B cell (primary cell): ENCODE results near the gene KIF16B.

Experiments used
- EZH2 ChIP-seq: IDR thresholded peaks from 2 replicates; pipeline ENCODE4 v1.6.1; 2012; ENCODE audit warnings: borderline replicate concordance, low read depth, mild to moderate bottlenecking, moderate library complexity, low read length; ENCODE audit not compliant: insufficient read depth, poor library complexity, severe bottlenecking
- TF ChIP-seq, protein P1 (sequence below): fragments of 200-600 bp; IDR thresholded peaks from one replicate; pipeline ENCODE4 v1.8.0; 2022; ENCODE audit warnings: antibody characterized with exemption, mild to moderate bottlenecking

DNA sequence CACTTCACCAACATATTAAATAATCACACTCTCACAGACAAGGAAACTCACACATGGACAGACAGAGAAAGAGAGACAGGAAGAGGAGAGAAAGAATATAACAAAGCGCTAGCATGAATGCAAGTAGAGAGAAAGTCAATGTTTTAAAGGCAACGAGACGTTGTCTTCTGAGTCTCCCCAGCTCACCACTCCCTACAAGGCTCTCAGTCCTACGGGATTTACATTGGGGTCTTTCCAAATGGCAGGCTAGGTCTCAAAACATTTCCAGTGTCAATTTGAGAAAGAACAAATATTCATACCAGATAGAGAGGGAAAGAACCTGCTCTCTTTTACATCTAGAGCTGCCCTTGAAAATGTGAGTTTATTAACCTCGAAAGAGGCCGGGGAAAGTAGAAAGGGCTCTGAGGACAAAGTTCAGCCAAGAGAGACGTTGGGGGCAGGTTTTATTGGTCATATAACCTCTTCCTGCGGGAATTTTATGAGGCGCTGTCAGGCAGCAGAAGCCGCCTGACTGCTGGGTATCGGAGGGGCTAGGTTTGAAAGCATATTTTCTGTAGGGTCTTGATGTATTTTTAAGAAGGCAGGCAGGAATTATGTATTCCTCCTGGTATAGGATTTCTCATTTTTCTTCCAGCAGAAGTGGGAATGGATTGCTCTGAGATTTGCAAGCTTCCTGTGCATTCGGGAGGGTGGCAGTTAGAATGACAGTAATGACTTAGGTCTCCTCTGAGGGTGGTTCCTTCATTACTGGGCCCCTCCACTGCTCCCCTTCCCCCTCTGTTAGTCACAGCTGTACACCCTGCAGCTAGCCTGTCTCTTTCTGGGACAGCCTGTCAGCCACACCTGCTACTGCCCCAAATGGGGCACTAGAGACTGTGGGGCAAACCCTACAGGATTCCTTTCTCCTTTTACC is 34.4 kb upstream of the KIF16B start:
- TF ChIP-seq, protein P1, sequence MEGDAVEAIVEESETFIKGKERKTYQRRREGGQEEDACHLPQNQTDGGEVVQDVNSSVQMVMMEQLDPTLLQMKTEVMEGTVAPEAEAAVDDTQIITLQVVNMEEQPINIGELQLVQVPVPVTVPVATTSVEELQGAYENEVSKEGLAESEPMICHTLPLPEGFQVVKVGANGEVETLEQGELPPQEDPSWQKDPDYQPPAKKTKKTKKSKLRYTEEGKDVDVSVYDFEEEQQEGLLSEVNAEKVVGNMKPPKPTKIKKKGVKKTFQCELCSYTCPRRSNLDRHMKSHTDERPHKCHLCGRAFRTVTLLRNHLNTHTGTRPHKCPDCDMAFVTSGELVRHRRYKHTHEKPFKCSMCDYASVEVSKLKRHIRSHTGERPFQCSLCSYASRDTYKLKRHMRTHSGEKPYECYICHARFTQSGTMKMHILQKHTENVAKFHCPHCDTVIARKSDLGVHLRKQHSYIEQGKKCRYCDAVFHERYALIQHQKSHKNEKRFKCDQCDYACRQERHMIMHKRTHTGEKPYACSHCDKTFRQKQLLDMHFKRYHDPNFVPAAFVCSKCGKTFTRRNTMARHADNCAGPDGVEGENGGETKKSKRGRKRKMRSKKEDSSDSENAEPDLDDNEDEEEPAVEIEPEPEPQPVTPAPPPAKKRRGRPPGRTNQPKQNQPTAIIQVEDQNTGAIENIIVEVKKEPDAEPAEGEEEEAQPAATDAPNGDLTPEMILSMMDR: no peak
- TF ChIP-seq EZH2: no peak
